Esophagus squamous epithelium (tissue), 5 donors: ENCODE measurements around the gene SLC15A4. TPM values are rescaled to one million over a fixed set of nuclear protein-coding genes. Genes with fewer than 3 reads are reported as not detected.

ENCODE experiments used
- DNase-seq: peaks from one replicate; lab custom pipeline; 2025; lab: John Stamatoyannopoulos, UW
- H3K27ac ChIP-seq, 4 donors: fragments of 200-600 bp; sonication (generic); one replicate each; pipeline ENCODE4 v1.5.1; 2016 to 2019; ENCODE audit warnings: mild to moderate bottlenecking in 1 of 4
- H3K27me3 ChIP-seq, 4 donors: fragments of 200-600 bp; sonication (generic); 1 replicate in 3 of 4; 2 replicates in 1 of 4; pipeline versions ENCODE4 v1.5.1 to v1.6.0; 2017 to 2021; ENCODE audit warnings: antibody characterized with exemption in 1 of 4
- H3K36me3 ChIP-seq, 3 donors: fragments of 200-600 bp; sonication (generic); one replicate each; pipeline ENCODE4 v1.5.1; 2016 to 2019
- H3K4me1 ChIP-seq, 3 donors: fragments of 200-600 bp; sonication (generic); one replicate each; pipeline ENCODE4 v1.5.1; 2017 to 2019
- H3K4me3 ChIP-seq, 4 donors: fragments of 200-600 bp; sonication (generic); 1 replicate in 3 of 4; 2 replicates in 1 of 4; pipeline ENCODE4 v1.5.1; 2016 to 2019; ENCODE audit warnings: mild to moderate bottlenecking in 2 of 4, moderate library complexity in 1 of 4
- H3K9me3 ChIP-seq, 3 donors: fragments of 200-600 bp; sonication (generic); one replicate each; pipeline ENCODE4 v1.5.1; 2016 to 2019
- POLR2A ChIP-seq, 4 donors: fragments of 450-650 bp; IDR thresholded peaks; one replicate each; pipeline ENCODE4 v1.6.1; 2017; ENCODE audit warnings: antibody characterized with exemption in 4 of 4, mild to moderate bottlenecking in 4 of 4, moderate library complexity in 3 of 4
- WGBS, 2 donors: methylation state at CpG; one replicate each; pipeline ENCODE4 v1.1.5; 2018; 5-methylcytosine and 5-hydroxymethylcytosine counted together
- intact Hi-C: fragments of 100-400 bp; cut with DNase I; formaldehyde crosslinking; loops from one replicate; pipeline ENCODE4 v1.15.0; 2022
- total RNA-seq, 4 donors: library from RNA; depleted of rRNA; stranded (reverse); fragments of >200 nt; gene quantifications; one replicate each; pipeline ENCODE4 v1.1.0, GENCODE V29; 2016
- TF ChIP-seq, protein P1 (sequence below), 6 experiments: fragments of 450-650 bp in 4 of 6; fragments of 200-600 bp in 2 of 6; sonication (generic) in 2 of 6; IDR thresholded peaks; one replicate each; pipeline ENCODE4 v1.5.1; 2016 to 2019; ENCODE audit warnings: antibody characterized with exemption in 6 of 6, mild to moderate bottlenecking in 4 of 6, moderate library complexity in 4 of 6
- donor health status: DM: yes; HTN: yes; CAD: no.

The SLC15A4 gene
- total RNA-seq, 4 donors from 2014 or later = 13.5 to 38.1 (median 26.8) TPM

DNA sequence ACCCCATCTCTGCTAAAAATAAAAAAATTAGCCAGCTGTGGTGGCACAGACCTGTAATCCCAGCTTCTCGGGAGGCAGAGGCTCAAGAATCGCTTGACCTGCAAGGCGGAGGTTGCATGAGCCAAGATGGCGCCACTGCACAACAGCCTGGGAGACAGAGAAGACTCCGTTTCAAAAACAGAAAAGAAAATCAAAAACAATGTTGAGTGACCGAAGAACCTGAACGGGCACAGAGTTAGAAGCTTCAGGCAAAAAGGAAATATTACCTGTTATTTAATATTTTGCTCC, 33.0 kb upstream of the SLC15A4 start:
- 90 to 92% methylated on average over 7 of the region's 7 CpGs for WGBS, 2 donors
- TF ChIP-seq, protein P1, sequence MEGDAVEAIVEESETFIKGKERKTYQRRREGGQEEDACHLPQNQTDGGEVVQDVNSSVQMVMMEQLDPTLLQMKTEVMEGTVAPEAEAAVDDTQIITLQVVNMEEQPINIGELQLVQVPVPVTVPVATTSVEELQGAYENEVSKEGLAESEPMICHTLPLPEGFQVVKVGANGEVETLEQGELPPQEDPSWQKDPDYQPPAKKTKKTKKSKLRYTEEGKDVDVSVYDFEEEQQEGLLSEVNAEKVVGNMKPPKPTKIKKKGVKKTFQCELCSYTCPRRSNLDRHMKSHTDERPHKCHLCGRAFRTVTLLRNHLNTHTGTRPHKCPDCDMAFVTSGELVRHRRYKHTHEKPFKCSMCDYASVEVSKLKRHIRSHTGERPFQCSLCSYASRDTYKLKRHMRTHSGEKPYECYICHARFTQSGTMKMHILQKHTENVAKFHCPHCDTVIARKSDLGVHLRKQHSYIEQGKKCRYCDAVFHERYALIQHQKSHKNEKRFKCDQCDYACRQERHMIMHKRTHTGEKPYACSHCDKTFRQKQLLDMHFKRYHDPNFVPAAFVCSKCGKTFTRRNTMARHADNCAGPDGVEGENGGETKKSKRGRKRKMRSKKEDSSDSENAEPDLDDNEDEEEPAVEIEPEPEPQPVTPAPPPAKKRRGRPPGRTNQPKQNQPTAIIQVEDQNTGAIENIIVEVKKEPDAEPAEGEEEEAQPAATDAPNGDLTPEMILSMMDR (IDR thresholded peaks at IDR 0.05) = no peak
- TF ChIP-seq POLR2A (IDR thresholded peaks at IDR 0.05) = no peak
- Histone ChIP-seq H3K27me3 (peaks cover 0 to 46% (median 0%) of the 10 kb centered on the region in 4 donors), H3K27ac (no peak overlapping the region), H3K4me1 (peaks cover 0 to 9% (median 0%) of the 10 kb centered on the region in 3 donors), H3K36me3 (no peaks in the 10 kb centered on the region), H3K4me3 (no peak overlapping the region), H3K9me3 (no peaks in the 10 kb centered on the region)
- intact Hi-C loops = no loop called here
- DNase-seq = no peak

DNA sequence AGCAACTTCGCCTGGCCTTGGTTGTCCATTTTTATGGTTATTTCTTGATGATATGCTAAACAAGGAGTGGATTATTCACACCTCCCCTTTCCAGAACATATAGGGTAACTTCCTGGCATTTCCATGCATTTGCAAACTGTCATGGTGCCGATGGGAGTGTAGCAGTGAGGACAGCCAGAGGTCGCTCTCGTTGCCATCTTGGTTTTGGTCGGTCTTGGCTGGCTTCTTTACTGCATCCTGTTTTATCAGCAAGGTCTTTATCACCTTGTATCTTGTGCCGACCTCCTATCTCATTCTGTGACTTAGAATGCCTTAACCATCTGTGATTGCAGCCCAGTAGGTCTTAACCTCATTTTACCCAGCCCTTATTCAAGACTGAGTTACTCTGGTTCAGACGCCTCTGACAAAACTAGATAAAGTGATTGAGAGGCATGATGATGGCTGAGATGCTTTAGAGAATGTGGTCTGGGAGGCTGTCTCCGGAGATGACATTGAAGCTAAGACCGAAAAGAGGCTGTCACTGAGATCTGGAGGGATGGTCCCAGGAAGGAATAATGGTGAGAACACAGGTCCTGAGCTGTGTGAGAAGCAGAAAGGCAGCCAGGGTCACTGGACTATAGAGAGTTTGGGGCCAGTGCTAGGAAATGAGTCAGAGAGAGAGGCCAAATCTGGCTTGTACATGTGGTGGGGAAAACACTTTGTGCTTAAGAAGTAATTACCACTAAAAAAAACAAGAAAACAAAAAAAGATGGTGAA, 32.5 kb upstream of the SLC15A4 start:
- H3K36me3 ChIP-seq = no peaks in the 10 kb centered on the region
- H3K9me3 ChIP-seq = no peaks in the 10 kb centered on the region
- H3K4me3 ChIP-seq = no peak overlapping the region
- H3K4me1 ChIP-seq = peaks cover 0 to 9% (median 0%) of the 10 kb centered on the region in 3 donors
- intact Hi-C loops = no loop called here
- no peak for TF ChIP-seq POLR2A (IDR thresholded peaks at IDR 0.05)
- TF ChIP-seq, protein P1 (IDR thresholded peaks at IDR 0.05) = no peak
- peaks cover 0 to 51% (median 0%) of the 10 kb centered on the region in 4 donors for H3K27me3 ChIP-seq
- WGBS, 2 donors = 79 to 80% methylated on average over 8 of the region's 9 CpGs
- DNase-seq = no peak
- no peak overlapping the region for H3K27ac ChIP-seq

DNA sequence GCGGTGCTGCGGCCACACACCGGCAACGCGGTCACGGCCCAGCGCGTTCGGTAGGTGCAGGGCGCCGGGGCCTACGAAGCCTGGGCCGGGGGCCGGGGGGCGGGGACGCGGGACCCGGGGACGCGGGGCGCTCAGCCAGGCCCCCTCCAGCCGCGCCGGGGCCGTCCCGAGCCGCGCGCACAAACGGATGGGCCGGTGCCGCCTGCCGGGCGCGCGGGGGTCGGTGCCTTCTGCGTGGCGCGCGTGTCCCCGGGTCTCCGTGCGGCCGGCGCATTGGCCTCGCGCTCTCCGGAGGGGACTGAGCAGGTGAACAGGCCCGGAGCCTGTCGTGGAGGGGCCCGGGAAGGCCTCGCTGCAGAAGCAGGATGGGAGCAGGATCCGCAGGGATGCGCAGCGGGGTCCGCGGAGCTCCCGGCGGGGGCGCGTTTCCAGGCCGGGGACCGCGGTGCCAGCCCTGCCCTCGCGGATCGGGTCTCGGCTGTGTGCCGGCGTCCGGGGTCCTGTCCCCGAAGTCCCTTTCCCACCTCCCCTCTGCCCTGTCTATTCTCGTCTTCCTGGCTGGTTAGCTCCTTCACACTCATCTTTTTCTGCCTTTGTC, 29.9 kb upstream of the SLC15A4 start:
- peak overlapping the region in 3 of 4 donors; percentile 0 to 61 (median 39) for H3K4me3 ChIP-seq
- peaks cover 0 to 9% (median 0%) of the 10 kb centered on the region in 3 donors for H3K4me1 ChIP-seq
- no peaks in the 10 kb centered on the region for H3K36me3 ChIP-seq
- no peaks in the 10 kb centered on the region for H3K9me3 ChIP-seq
- intact Hi-C loops = no loop called here
- H3K27me3 ChIP-seq = peaks cover 0 to 52% (median 0%) of the 10 kb centered on the region in 4 donors
- 0% methylated on average over 21 of the region's 74 CpGs; no CpG with 5 or more reads in 1 of the 2 donors for WGBS, 2 donors
- no peak for DNase-seq
- H3K27ac ChIP-seq = no peak overlapping the region
- no peak for TF ChIP-seq POLR2A (IDR thresholded peaks at IDR 0.05)
- TF ChIP-seq, protein P1 (IDR thresholded peaks at IDR 0.05) = no peak

DNA sequence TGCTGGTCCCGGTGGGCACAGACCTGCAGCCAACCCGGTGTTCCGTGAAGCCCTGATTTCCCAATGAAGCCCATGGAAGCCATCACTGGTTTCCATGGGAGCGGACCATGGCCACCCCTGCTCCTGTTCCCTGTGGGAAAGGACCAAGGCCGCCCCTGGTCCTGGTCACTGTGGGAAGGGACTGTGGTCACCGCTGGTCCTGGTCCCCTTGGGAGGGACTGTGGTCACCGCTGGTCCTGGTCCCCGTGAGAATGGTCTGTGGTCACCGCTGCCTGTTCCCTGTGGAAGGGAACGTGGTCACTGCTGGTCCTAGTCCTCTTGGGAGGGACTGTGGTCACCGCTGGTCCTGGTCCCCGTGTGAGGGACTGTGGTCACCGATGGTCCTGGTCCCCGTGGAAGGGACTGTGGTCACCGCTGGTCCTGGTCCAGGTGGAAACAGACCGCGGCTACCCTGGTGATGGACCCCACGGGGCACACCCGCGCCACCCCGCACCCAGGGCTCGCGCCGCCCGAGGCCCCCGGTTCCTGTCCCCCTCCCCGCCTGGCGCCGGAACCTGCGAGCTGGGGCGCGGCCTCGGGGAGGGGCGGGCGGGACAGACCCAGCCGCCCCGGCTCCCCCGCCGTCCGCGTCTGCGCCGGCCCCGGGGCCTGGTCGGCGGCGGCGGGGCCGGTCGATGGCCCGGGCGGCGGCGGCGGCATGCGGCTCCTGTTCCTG, 29.3 kb upstream of the SLC15A4 start, which contains the start of gene GLT1D1:
Gene GLT1D1, plus strand, starts transcription at position 594 of the 715 bp plus-strand sequence. Its CDS starts 104 bp downstream, at position 698.
- no peak for DNase-seq
- Histone ChIP-seq H3K27ac (no peak within 1 kb of the TSS), H3K4me3 (peak within 1 kb of the TSS in 3 of 4 donors; percentile 0 to 61 (median 39)), H3K27me3 (peaks cover 0 to 52% (median 0%) of the 10 kb centered on the region in 4 donors), H3K4me1 (peaks cover 0 to 9% (median 0%) of the 10 kb centered on the region in 3 donors), H3K9me3 (no peaks in the 10 kb centered on the region), H3K36me3 (no peaks in the 10 kb centered on the region)
- no peak for TF ChIP-seq POLR2A (IDR thresholded peaks at IDR 0.05)
- TF ChIP-seq, protein P1 (IDR thresholded peaks at IDR 0.05) = no peak
- intact Hi-C loops = no loop called here
- WGBS, 2 donors = 35% methylated on average over 17 of the region's 56 CpGs; no CpG with 5 or more reads in 1 of the 2 donors
